Measurements from ENCODE around the gene TRPM4.
"Not testable (repeated sequence)": the region's sequence is repeated elsewhere in the genome, so short reads cannot be mapped to it uniquely, and the experiment has no call there.

TRPM4 gene

GRCh38 chr19:49180659-49181058, 23.1 kb downstream of the TRPM4 start:
- Histone ChIP-seq H3K4me3 (ENCODE audit: low read length in 2 of 2) (no peak overlapping the region), H3K4me2 (ENCODE audit: insufficient read depth, low read length, poor library complexity, severe bottlenecking) (no peak overlapping the region), H3K79me1 (ENCODE audit: low read depth, low read length) (peaks cover 2% of the 10 kb centered on the region), H2BK5ac (ENCODE audit: low read length) (no peak overlapping the region), H4K91ac (ENCODE audit: low read depth, low read length, poor library complexity) (no peak overlapping the region), H2AK5ac (ENCODE audit: low read depth, low read length) (no peak overlapping the region), H2BK120ac (ENCODE audit: low read depth, low read length) (no peak overlapping the region), H3K4ac (ENCODE audit: low read length) (no peak overlapping the region), H3K9ac (ENCODE audit: low read depth, low read length, poor library complexity) (no peak overlapping the region), H3K36me3 (replicated peaks in 1 of 2; ENCODE audit: control insufficient read depth in 2 of 2, insufficient read depth in 2 of 2, low read length in 2 of 2) (peaks cover 0 to 75% of the 10 kb centered on the region in 2 donors), H3K14ac (ENCODE audit: low read length) (no peak overlapping the region), H2BK12ac (ENCODE audit: low read length) (no peak overlapping the region), H4K8ac (ENCODE audit: low read depth, low read length) (no peak overlapping the region), H3K4me1 (ENCODE audit: control insufficient read depth in 2 of 2, insufficient read depth in 1 of 2, low read depth in 1 of 2, low read length in 2 of 2) (no peaks in the 10 kb centered on the region), H3K23ac (ENCODE audit: low read depth, low read length, poor library complexity) (no peak overlapping the region), H3K9me3 (replicated peaks in 1 of 2; ENCODE audit: control insufficient read depth in 2 of 2, insufficient read depth in 1 of 2, low read depth in 1 of 2, low read length in 2 of 2) (peaks cover 2 to 4% of the 10 kb centered on the region in 2 donors), H3K27me3 (ENCODE audit: control insufficient read depth in 3 of 3, insufficient read depth in 3 of 3, low read depth in 1 of 3, low read length in 3 of 3) (no peaks in the 10 kb centered on the region), H2BK15ac (ENCODE audit: low read length) (no peak overlapping the region), H2AFZ (ENCODE audit: low read length) (no peak overlapping the region), H3K18ac (ENCODE audit: low read length) (no peak overlapping the region), H3K27ac (replicated peaks; ENCODE audit: low read length) (no peak overlapping the region)
- DNase-seq (ENCODE audit: low spot score) = no peak
- WGBS, 2 donors (ENCODE audit: extremely low coverage in 2 of 2, insufficient read length in 2 of 2, insufficient replicate concordance in 1 of 2) = 100% methylated on average over 1 of the region's 4 CpGs; no CpG with 5 or more reads in 1 of the 2 donors

- H2BK15ac ChIP-seq (ENCODE audit: low read length); H2AFZ ChIP-seq (ENCODE audit: low read length); H3K4me2 ChIP-seq (ENCODE audit: insufficient read depth, low read length, poor library complexity, severe bottlenecking); H3K9me3 ChIP-seq (replicated peaks in 1 of 2; ENCODE audit: control insufficient read depth in 2 of 2, insufficient read depth in 1 of 2, low read depth in 1 of 2, low read length in 2 of 2); H3K79me1 ChIP-seq (ENCODE audit: low read depth, low read length); H3K4me1 ChIP-seq (ENCODE audit: control insufficient read depth in 2 of 2, insufficient read depth in 1 of 2, low read depth in 1 of 2, low read length in 2 of 2); H2AK5ac ChIP-seq (ENCODE audit: low read depth, low read length); H3K4me3 ChIP-seq (ENCODE audit: low read length in 2 of 2); DNase-seq (ENCODE audit: low spot score); H3K14ac ChIP-seq (ENCODE audit: low read length); H3K27ac ChIP-seq (replicated peaks; ENCODE audit: low read length); H3K9ac ChIP-seq (ENCODE audit: low read depth, low read length, poor library complexity); H2BK12ac ChIP-seq (ENCODE audit: low read length); H4K8ac ChIP-seq (ENCODE audit: low read depth, low read length); H3K18ac ChIP-seq (ENCODE audit: low read length); H3K27me3 ChIP-seq (ENCODE audit: control insufficient read depth in 3 of 3, insufficient read depth in 3 of 3, low read depth in 1 of 3, low read length in 3 of 3); H2BK120ac ChIP-seq (ENCODE audit: low read depth, low read length); H4K91ac ChIP-seq (ENCODE audit: low read depth, low read length, poor library complexity): not testable (repeated sequence)
- H2BK5ac ChIP-seq (ENCODE audit: low read length) = peak overlapping the region; percentile 75
- 100% methylated on average over 1 of the region's 20 CpGs; no CpG with 5 or more reads in 1 of the 2 donors for WGBS, 2 donors (ENCODE audit: extremely low coverage in 2 of 2, insufficient read length in 2 of 2, insufficient replicate concordance in 1 of 2)
- H3K23ac ChIP-seq (ENCODE audit: low read depth, low read length, poor library complexity) = peak overlapping the region; percentile 73
- peak overlapping the region; percentile 10 for H3K4ac ChIP-seq (ENCODE audit: low read length)
- H3K36me3 ChIP-seq (replicated peaks in 1 of 2; ENCODE audit: control insufficient read depth in 2 of 2, insufficient read depth in 2 of 2, low read length in 2 of 2) = peaks cover 0 to 78% of the 10 kb centered on the region in 2 donors
Measured at GRCh38 chr19:49182010-49182847, 24.6 kb downstream of the TRPM4 start.

- Histone ChIP-seq H2BK15ac (ENCODE audit: low read length) (no peak overlapping the region), H3K4me2 (ENCODE audit: insufficient read depth, low read length, poor library complexity, severe bottlenecking) (no peak overlapping the region), H3K36me3 (replicated peaks in 1 of 2; ENCODE audit: control insufficient read depth in 2 of 2, insufficient read depth in 2 of 2, low read length in 2 of 2) (peaks cover 0 to 78% of the 10 kb centered on the region in 2 donors), H3K79me1 (ENCODE audit: low read depth, low read length) (peaks cover 2% of the 10 kb centered on the region), H2BK120ac (ENCODE audit: low read depth, low read length) (no peak overlapping the region), H3K4me3 (ENCODE audit: low read length in 2 of 2) (peak overlapping the region in 1 of 2 donors; percentile 64), H2BK5ac (ENCODE audit: low read length) (peak overlapping the region; percentile 75), H3K27ac (replicated peaks; ENCODE audit: low read length) (no peak overlapping the region), H2AFZ (ENCODE audit: low read length) (no peak overlapping the region), H3K14ac (ENCODE audit: low read length) (no peak overlapping the region), H2AK5ac (ENCODE audit: low read depth, low read length) (peak overlapping the region; percentile 37), H3K27me3 (ENCODE audit: control insufficient read depth in 3 of 3, insufficient read depth in 3 of 3, low read depth in 1 of 3, low read length in 3 of 3) (no peaks in the 10 kb centered on the region), H3K9ac (ENCODE audit: low read depth, low read length, poor library complexity) (no peak overlapping the region), H4K91ac (ENCODE audit: low read depth, low read length, poor library complexity) (no peak overlapping the region), H3K4me1 (ENCODE audit: control insufficient read depth in 2 of 2, insufficient read depth in 1 of 2, low read depth in 1 of 2, low read length in 2 of 2) (no peaks in the 10 kb centered on the region), H3K9me3 (replicated peaks in 1 of 2; ENCODE audit: control insufficient read depth in 2 of 2, insufficient read depth in 1 of 2, low read depth in 1 of 2, low read length in 2 of 2) (peaks cover 2 to 4% of the 10 kb centered on the region in 2 donors), H3K23ac (ENCODE audit: low read depth, low read length, poor library complexity) (peak overlapping the region; percentile 73), H2BK12ac (ENCODE audit: low read length) (no peak overlapping the region), H3K18ac (ENCODE audit: low read length) (no peak overlapping the region), H3K4ac (ENCODE audit: low read length) (peak overlapping the region; percentile 10), H4K8ac (ENCODE audit: low read depth, low read length) (no peak overlapping the region)
- WGBS, 2 donors (ENCODE audit: extremely low coverage in 2 of 2, insufficient read length in 2 of 2, insufficient replicate concordance in 1 of 2) = no CpG with 5 or more reads among the region's 26 CpGs
- DNase-seq (ENCODE audit: low spot score) = no peak
Measured at GRCh38 chr19:49182848-49183375, 25.3 kb downstream of the TRPM4 start.

GRCh38 chr19:49186108-49186507, 28.5 kb downstream of the TRPM4 start:
- no peak overlapping the region for H3K27ac ChIP-seq (replicated peaks; ENCODE audit: low read length)
- H3K18ac ChIP-seq (ENCODE audit: low read length) = no peak overlapping the region
- DNase-seq (ENCODE audit: low spot score) = no peak
- no peak overlapping the region for H3K4me3 ChIP-seq (ENCODE audit: low read length in 2 of 2)
- H2AFZ ChIP-seq (ENCODE audit: low read length) = no peak overlapping the region
- H2AK5ac ChIP-seq (ENCODE audit: low read depth, low read length) = no peak overlapping the region
- peaks cover 4 to 17% of the 10 kb centered on the region in 2 donors for H3K9me3 ChIP-seq (replicated peaks in 1 of 2; ENCODE audit: control insufficient read depth in 2 of 2, insufficient read depth in 1 of 2, low read depth in 1 of 2, low read length in 2 of 2)
- H2BK12ac ChIP-seq (ENCODE audit: low read length) = no peak overlapping the region
- H2BK15ac ChIP-seq (ENCODE audit: low read length) = no peak overlapping the region
- H3K4me1 ChIP-seq (ENCODE audit: control insufficient read depth in 2 of 2, insufficient read depth in 1 of 2, low read depth in 1 of 2, low read length in 2 of 2) = no peaks in the 10 kb centered on the region
- H3K79me1 ChIP-seq (ENCODE audit: low read depth, low read length) = no peaks in the 10 kb centered on the region
- no peak overlapping the region for H4K91ac ChIP-seq (ENCODE audit: low read depth, low read length, poor library complexity)
- no peak overlapping the region for H2BK5ac ChIP-seq (ENCODE audit: low read length)
- no peak overlapping the region for H3K4ac ChIP-seq (ENCODE audit: low read length)
- no peak overlapping the region for H3K4me2 ChIP-seq (ENCODE audit: insufficient read depth, low read length, poor library complexity, severe bottlenecking)
- no peak overlapping the region for H2BK120ac ChIP-seq (ENCODE audit: low read depth, low read length)
- H3K23ac ChIP-seq (ENCODE audit: low read depth, low read length, poor library complexity) = no peak overlapping the region
- H3K27me3 ChIP-seq (ENCODE audit: control insufficient read depth in 3 of 3, insufficient read depth in 3 of 3, low read depth in 1 of 3, low read length in 3 of 3) = no peaks in the 10 kb centered on the region
- H4K8ac ChIP-seq (ENCODE audit: low read depth, low read length) = no peak overlapping the region
- H3K9ac ChIP-seq (ENCODE audit: low read depth, low read length, poor library complexity) = no peak overlapping the region
- H3K14ac ChIP-seq (ENCODE audit: low read length) = no peak overlapping the region
- no CpG with 5 or more reads among the region's 5 CpGs for WGBS, 2 donors (ENCODE audit: extremely low coverage in 2 of 2, insufficient read length in 2 of 2, insufficient replicate concordance in 1 of 2)
- H3K36me3 ChIP-seq (replicated peaks in 1 of 2; ENCODE audit: control insufficient read depth in 2 of 2, insufficient read depth in 2 of 2, low read length in 2 of 2) = peaks cover 1 to 87% of the 10 kb centered on the region in 2 donors
